ENCODE measurements around the gene OARD1.
"Not testable (repeated sequence)": the region's sequence is repeated elsewhere in the genome, so short reads cannot be mapped to it uniquely, and the experiment has no call there.

Gene OARD1

GRCh38 chr6:41033776-41034175, 38.4 kb downstream of the OARD1 start:
- Histone ChIP-seq H3K27ac (no peak overlapping the region), H3K4me3 (no peak overlapping the region)

GRCh38 chr6:41032830-41033229, 39.3 kb downstream of the OARD1 start:
- Histone ChIP-seq H3K27ac (no peak overlapping the region), H3K4me3 (no peak overlapping the region)

GRCh38 chr6:41028561-41029412, 43.4 kb downstream of the OARD1 start:
- peak overlapping the region; percentile 31 to 51 (median 39) for H3K4me3 ChIP-seq
- H3K27ac ChIP-seq, result peak overlapping the region; percentile 1 to 87 (median 67)

- H3K27ac ChIP-seq, result peak overlapping the region; percentile 1 to 87 (median 67)
- H3K4me3 ChIP-seq, result peak overlapping the region; percentile 31 to 51 (median 39)
Observed at GRCh38 chr6:41027799-41028560, 44.2 kb downstream of the OARD1 start.

GRCh38 chr6:41027241-41027640, 44.9 kb downstream of the OARD1 start:
- Histone ChIP-seq H3K27ac (peak overlapping the region in 12 of 21 experiments; percentile 22 to 87 (median 71)), H3K4me3 (peak overlapping the region in 6 of 7 experiments; percentile 31 to 51 (median 40))

GRCh38 chr6:41025966-41026530, 46.1 kb downstream of the OARD1 start:
- H3K27ac ChIP-seq, result peak overlapping the region in 2 of 21 experiments; percentile 3 to 30
- no peak overlapping the region for H3K4me3 ChIP-seq

GRCh38 chr6:41023114-41023513, 49.0 kb downstream of the OARD1 start:
- H3K4me3 ChIP-seq, result no peak overlapping the region
- peak overlapping the region in 1 of 21 experiments; percentile 2 for H3K27ac ChIP-seq

GRCh38 chr6:41022294-41022693, 49.9 kb downstream of the OARD1 start:
- no peak overlapping the region for H3K4me3 ChIP-seq
- no peak overlapping the region for H3K27ac ChIP-seq

GRCh38 chr6:41021832-41022231, 50.3 kb downstream of the OARD1 start:
- no peak overlapping the region for H3K4me3 ChIP-seq
- H3K27ac ChIP-seq, result no peak overlapping the region

GRCh38 chr6:41017663-41018062, 54.5 kb downstream of the OARD1 start:
- Histone ChIP-seq H3K27ac (no peak overlapping the region), H3K4me3 (no peak overlapping the region)

GRCh38 chr6:41015860-41016259, 56.3 kb downstream of the OARD1 start:
- not testable (repeated sequence) for H3K27ac ChIP-seq, H3K4me3 ChIP-seq

GRCh38 chr6:41014780-41015179, 57.4 kb downstream of the OARD1 start:
- H3K27ac ChIP-seq, result no peak overlapping the region
- no peak overlapping the region for H3K4me3 ChIP-seq
